Peyer's patch (tissue), 4 donors: Measurements from ENCODE around the gene SLC22A3.

Experiments used
- POLR2A ChIP-seq, 2 donors: fragments of 450-650 bp; IDR thresholded peaks; one replicate each; pipeline ENCODE4 v1.5.1; 2017; ENCODE audit warnings: antibody characterized with exemption in 2 of 2, mild to moderate bottlenecking in 2 of 2, moderate library complexity in 2 of 2
- TF ChIP-seq, protein P1 (sequence below), 6 experiments: fragments of 450-650 bp in 4 of 6; fragments of 200-600 bp in 2 of 6; sonication (generic) in 1 of 6; IDR thresholded peaks; one replicate each; pipeline ENCODE4 v1.5.1; 2017 to 2019; ENCODE audit warnings: antibody characterized with exemption in 6 of 6, mild to moderate bottlenecking in 3 of 6, moderate library complexity in 1 of 6

DNA sequence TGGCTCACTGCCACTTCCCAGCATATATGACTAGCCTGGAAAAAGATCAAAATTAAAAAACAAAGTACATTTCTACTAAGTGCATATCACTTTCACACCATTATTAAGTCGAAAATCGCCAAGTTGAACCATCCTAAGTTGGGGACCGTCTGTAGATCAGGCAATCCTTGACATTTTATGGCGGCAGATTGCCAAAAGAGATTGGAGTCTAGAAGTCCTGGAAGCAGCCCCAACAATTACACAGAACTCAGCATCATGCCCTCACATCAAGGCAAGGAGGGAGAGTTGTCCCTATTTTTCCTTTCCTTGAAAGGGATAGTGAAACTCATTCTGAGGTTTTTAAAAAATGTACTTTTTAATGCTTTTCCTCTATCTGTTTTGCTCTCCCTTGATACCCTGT is 30.7 kb downstream of the SLC22A3 start:
- TF ChIP-seq POLR2A (IDR thresholded peaks at IDR 0.05) = no peak
- TF ChIP-seq, protein P1, sequence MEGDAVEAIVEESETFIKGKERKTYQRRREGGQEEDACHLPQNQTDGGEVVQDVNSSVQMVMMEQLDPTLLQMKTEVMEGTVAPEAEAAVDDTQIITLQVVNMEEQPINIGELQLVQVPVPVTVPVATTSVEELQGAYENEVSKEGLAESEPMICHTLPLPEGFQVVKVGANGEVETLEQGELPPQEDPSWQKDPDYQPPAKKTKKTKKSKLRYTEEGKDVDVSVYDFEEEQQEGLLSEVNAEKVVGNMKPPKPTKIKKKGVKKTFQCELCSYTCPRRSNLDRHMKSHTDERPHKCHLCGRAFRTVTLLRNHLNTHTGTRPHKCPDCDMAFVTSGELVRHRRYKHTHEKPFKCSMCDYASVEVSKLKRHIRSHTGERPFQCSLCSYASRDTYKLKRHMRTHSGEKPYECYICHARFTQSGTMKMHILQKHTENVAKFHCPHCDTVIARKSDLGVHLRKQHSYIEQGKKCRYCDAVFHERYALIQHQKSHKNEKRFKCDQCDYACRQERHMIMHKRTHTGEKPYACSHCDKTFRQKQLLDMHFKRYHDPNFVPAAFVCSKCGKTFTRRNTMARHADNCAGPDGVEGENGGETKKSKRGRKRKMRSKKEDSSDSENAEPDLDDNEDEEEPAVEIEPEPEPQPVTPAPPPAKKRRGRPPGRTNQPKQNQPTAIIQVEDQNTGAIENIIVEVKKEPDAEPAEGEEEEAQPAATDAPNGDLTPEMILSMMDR (IDR thresholded peaks at IDR 0.05) = no peak
